Upper lobe of left lung (tissue), 4 donors: Measurements from ENCODE around the gene NISCH.

ENCODE experiments used
- CTCF ChIP-seq, 6 experiments: fragments of 450-650 bp in 4 of 6; fragments of 200-600 bp in 2 of 6; sonication (generic) in 2 of 6; IDR thresholded peaks; one replicate each; pipeline ENCODE4 v1.5.1; 2016 to 2019; ENCODE audit warnings: antibody characterized with exemption in 6 of 6
- EP300 ChIP-seq, 4 donors: sonication (generic); formaldehyde crosslinking; IDR thresholded peaks; one replicate each; pipeline ENCODE4 v1.5.1; 2017; ENCODE audit warnings: antibody characterized with exemption in 4 of 4, control low read depth in 2 of 4
- POLR2A ChIP-seq, 4 donors: fragments of 450-650 bp; IDR thresholded peaks; one replicate each; pipeline ENCODE4 v1.5.1; 2016 to 2017; ENCODE audit warnings: antibody characterized with exemption in 4 of 4, mild to moderate bottlenecking in 2 of 4
- POLR2AphosphoS5 ChIP-seq, 2 donors: sonication (generic); formaldehyde crosslinking; IDR thresholded peaks; one replicate each; pipeline ENCODE4 v1.5.1; 2017; ENCODE audit warnings: antibody characterized with exemption in 2 of 2

- TF ChIP-seq POLR2A (IDR thresholded peaks at IDR 0.05): no peak
- TF ChIP-seq EP300 (IDR thresholded peaks at IDR 0.05): no peak
- no peak for TF ChIP-seq CTCF (IDR thresholded peaks at IDR 0.05)
- TF ChIP-seq POLR2AphosphoS5 (IDR thresholded peaks at IDR 0.05): no peak
These were observed 20.8 kb upstream of the NISCH start for GRCh38 chr3:52434491-52435115.
